K562 (cell line): ENCODE data around the gene TSC22D3. TPM values are rescaled to one million over a fixed set of nuclear protein-coding genes. Genes with fewer than 3 reads are reported as not detected.

Experiments
- ATAC-seq: fragments of 200-7000 bp; cut with Tn5 transposase; 3 replicates; pipeline ENCODE4 v1.9.1; 2020; ENCODE audit warnings: moderate library complexity
- BruUV-seq: library from RNA; stranded (reverse); fragments of 400-500 nt; replicated peaks from 2 replicates; lab custom pipeline; 2021; lab: Mats Ljungman, UMichigan
- CTCF ChIA-PET: fragments of 300-600 bp; formaldehyde crosslinking; extraction: SDS; loops from one replicate; lab custom pipeline; 2021; ENCODE audit warnings: low intra/inter-chr PET ratio; lab: Yijun Ruan, JAX
- POLR2A ChIA-PET: fragments of 300-600, 350-650 bp; sonication (Branson Sonifier 250); formaldehyde crosslinking; extraction: SDS; loops from one replicate; lab custom pipeline; 2021; ENCODE audit warnings: antibody characterized with exemption, inconsistent platforms; lab: Yijun Ruan, JAX
- DNase-seq, 4 experiments: peaks; one replicate each; pipeline versions ENCODE4 v3.0.0 to v3.0.0-alpha.2; 2011 to 2018; ENCODE audit warnings: low spot score in 3 of 4, mixed read lengths in 3 of 4; ENCODE audit errors: extremely low read depth in 1 of 4
- FAIRE-seq: peaks from 2 replicates; lab custom pipeline; 2011; peaks lifted over from hg19 to GRCh38; lab: Jason Lieb, UNC
- H2AFZ ChIP-seq: 2 replicates; pipeline ENCODE4 v1.6.0; 2011; ENCODE audit warnings: low read depth, low read length, control low read depth, inconsistent platforms
- H3K27ac ChIP-seq: fragments of 200-600 bp; 3 replicates; pipeline ENCODE4 v1.8.0; 2011; ENCODE audit warnings: low read depth, mild to moderate bottlenecking, control low read depth, inconsistent platforms, low read length, moderate library complexity, mixed read lengths; ENCODE audit errors: extremely low read depth
- H3K27me3 ChIP-seq, 2 experiments: fragments of 300-600 bp in 1 of 2; 2 replicates in 1 of 2; 3 replicates in 1 of 2; pipeline versions ENCODE4 v1.6.0 to v1.8.0; 2011; ENCODE audit warnings: inconsistent platforms in 2 of 2, low read length in 2 of 2, mild to moderate bottlenecking in 1 of 2, mixed read lengths in 1 of 2, moderate library complexity in 1 of 2; ENCODE audit not compliant: control insufficient read depth in 2 of 2, insufficient read depth in 2 of 2
- H3K36me3 ChIP-seq: fragments of 300-600 bp; 3 replicates; pipeline ENCODE4 v1.8.0; 2011; ENCODE audit warnings: mild to moderate bottlenecking, low read length, inconsistent platforms; ENCODE audit not compliant: control insufficient read depth, insufficient read depth
- H3K4me1 ChIP-seq, 2 experiments: fragments of 200-600 bp in 1 of 2; replicated peaks in 1 of 2; 2 replicates in 1 of 2; 3 replicates in 1 of 2; pipeline versions ENCODE4 v1.5.1 to v1.8.0; 2011; ENCODE audit warnings: inconsistent platforms in 2 of 2, low read length in 2 of 2, mild to moderate bottlenecking in 1 of 2, mixed read lengths in 1 of 2, moderate library complexity in 1 of 2; ENCODE audit not compliant: control insufficient read depth in 2 of 2, insufficient read depth in 2 of 2
- H3K4me2 ChIP-seq: 2 replicates; pipeline ENCODE4 v1.6.1; 2011; ENCODE audit warnings: low read length, control low read depth, inconsistent platforms, mixed read lengths; ENCODE audit not compliant: insufficient read depth
- H3K4me3 ChIP-seq: fragments of 200-600 bp; sonication (generic), shearing (Covaris generic); 2 replicates; pipeline ENCODE4 v1.5.1; 2016; ENCODE audit warnings: control low read depth, inconsistent platforms
- H3K79me2 ChIP-seq: fragments of 200-600 bp; 3 replicates; pipeline ENCODE4 v1.8.0; 2011; ENCODE audit warnings: low read length, inconsistent platforms; ENCODE audit not compliant: control insufficient read depth, insufficient read depth
- H3K9ac ChIP-seq, 2 experiments: 2 replicates each; pipeline versions ENCODE4 v1.6.0 to v1.6.1; 2011; ENCODE audit warnings: low read depth in 2 of 2, low read length in 2 of 2, control low read depth in 1 of 2, inconsistent platforms in 1 of 2, mild to moderate bottlenecking in 1 of 2, mixed read lengths in 1 of 2; ENCODE audit not compliant: insufficient read depth in 1 of 2
- H3K9me1 ChIP-seq: one replicate; pipeline ENCODE4 v1.6.0; 2011; ENCODE audit warnings: inconsistent platforms, mild to moderate bottlenecking, low read length, moderate library complexity; ENCODE audit not compliant: control insufficient read depth, insufficient read depth
- H3K9me3 ChIP-seq: replicated peaks from 2 replicates; pipeline ENCODE4 v1.5.1; 2011; ENCODE audit warnings: low read depth, low read length, inconsistent platforms; ENCODE audit not compliant: control insufficient read depth, insufficient read depth
- H4K20me1 ChIP-seq: replicated peaks from 2 replicates; pipeline ENCODE4 v1.6.1; 2011; ENCODE audit warnings: low read length, inconsistent platforms, mixed read lengths; ENCODE audit not compliant: control insufficient read depth, insufficient read depth
- CHD4 ChIP-seq: fragments of 200-600 bp; sonication (generic); IDR thresholded peaks from 3 replicates; pipeline ENCODE4 v1.6.1; 2012; ENCODE audit warnings: low read depth, mild to moderate bottlenecking, mixed read lengths, low read length, inconsistent platforms; ENCODE audit not compliant: insufficient read depth, insufficient replicate concordance, poor library complexity, severe bottlenecking
- MTA1 ChIP-seq: fragments of 450-650 bp; IDR thresholded peaks from 2 replicates; pipeline ENCODE4 v1.6.1; 2017; ENCODE audit warnings: borderline replicate concordance
- SAP30 ChIP-seq: fragments of 200-600 bp; sonication (generic); IDR thresholded peaks from 2 replicates; pipeline ENCODE4 v1.6.1; 2012; ENCODE audit warnings: borderline replicate concordance, low read depth, mild to moderate bottlenecking, moderate library complexity, low read length, control low read depth, inconsistent platforms; ENCODE audit not compliant: insufficient read depth, poor library complexity, severe bottlenecking
- SRSF1 ChIP-seq: fragments of 200-400 bp; formaldehyde crosslinking; IDR thresholded peaks from 2 replicates; pipeline ENCODE4 v1.6.1; 2017; ENCODE audit warnings: mild to moderate bottlenecking, low read depth, low read length, moderate library complexity
- ZFP91 ChIP-seq: sonication (generic); formaldehyde crosslinking; IDR thresholded peaks from 2 replicates; pipeline ENCODE4 v1.8.0; 2022; ENCODE audit warnings: mild to moderate bottlenecking, missing genetic modification reagents
- ZNF316 ChIP-seq: fragments of 450-650 bp; IDR thresholded peaks from 2 replicates; pipeline ENCODE4 v1.6.1; 2016
- ZNF384 ChIP-seq: IDR thresholded peaks from 2 replicates; pipeline ENCODE4 v1.6.1; 2012; ENCODE audit warnings: low read depth, low read length, improper control_type of control experiment
- WGBS: fragments of 100-300 bp; shearing (Covaris generic); methylation state at CpG from one replicate; pipeline ENCODE4 v1.1.6; 2016; ENCODE audit warnings: low coverage, mixed read lengths; ENCODE audit not compliant: insufficient coverage; ENCODE audit errors: missing lambda C conversion rate; 5-methylcytosine and 5-hydroxymethylcytosine counted together
- in situ Hi-C: fragments of 300-500 bp; cut with MboI; formaldehyde crosslinking; loops from 4 replicates; pipeline ENCODE4 v1.15.0; 2018; ENCODE audit warnings: inconsistent platforms, mixed read lengths
- intact Hi-C: fragments of 100-400 bp; cut with micrococcal nuclease; formaldehyde crosslinking; loops from 2 replicates; pipeline ENCODE4 v1.14.2; 2022
- polyA plus RNA-seq, 8 experiments: library from polyadenylated mRNA; depleted of rRNA in 4 of 8; stranded (reverse) in 5 of 8; unstranded in 3 of 8; fragments of >200 nt; fragmentation: Nextera tagmentation in 2 of 8; fragmentation: Illumina TruSeq in 1 of 8; extraction: Ambion mirVana in 2 of 8; extraction: Trizol in 1 of 8; gene quantifications; 2 replicates each; pipeline versions ENCODE4 v1.2.1 to v1.2.3, GENCODE V29; 2011 to 2014; ENCODE audit warnings: inconsistent platforms in 1 of 8, missing spikeins in 1 of 8
- total RNA-seq, 7 experiments: library from RNA; depleted of rRNA in 6 of 7; stranded (reverse); fragments of >200 nt in 6 of 7; fragmentation: Illumina TruSeq in 2 of 7; extraction: Trizol in 2 of 7; gene quantifications; 2 replicates each; pipeline versions ENCODE4 v1.2.1 to v1.2.3, GENCODE V29; 2011 to 2021; ENCODE audit warnings: low replicate concordance in 1 of 7

The TSC22D3 gene
- total and polyA plus RNA-seq, 9 of the 15 experiments (the other 6 are each of a cell fraction or from before 2014, with no cell fraction given): 0.48 to 3.0 (median 0.87) TPM

GRCh38 chrX:107715331-107716117 is 60.1 kb downstream of the TSC22D3 start:
- no peak for TF ChIP-seq SAP30
- TF ChIP-seq ZNF316: no peak
- TF ChIP-seq SRSF1: no peak
- no peak for TF ChIP-seq ZFP91 (CRISPR knock-in tag)
- no peak for TF ChIP-seq MTA1
- no peak for TF ChIP-seq ZNF384
- no peak for TF ChIP-seq CHD4
- in situ Hi-C loops: no loop called here
- no peaks in the 10 kb centered on the region for H3K36me3 ChIP-seq
- peaks cover 18 to 20% of the 10 kb centered on the region in 2 experiments for H3K4me1 ChIP-seq
- H3K4me3 ChIP-seq: no peak overlapping the region
- H3K9me1 ChIP-seq: no peaks in the 10 kb centered on the region
- WGBS: 63% methylated on average over 13 of the region's 15 CpGs
- H3K9me3 ChIP-seq: no peaks in the 10 kb centered on the region
- BruUV-seq: no TSS peak
- DNase-seq: no peak
- no peaks in the 10 kb centered on the region for H4K20me1 ChIP-seq
- intact Hi-C loops: no loop called here
- CTCF ChIA-PET: no interaction called here
- H3K27ac ChIP-seq: no peak overlapping the region
- H3K4me2 ChIP-seq: no peak overlapping the region
- no peak for FAIRE-seq
- POLR2A ChIA-PET: no interaction called here
- ATAC-seq: no peak
- H3K27me3 ChIP-seq: no peaks in the 10 kb centered on the region
- no peak overlapping the region for H2AFZ ChIP-seq
- H3K9ac ChIP-seq: no peak overlapping the region
- no peaks in the 10 kb centered on the region for H3K79me2 ChIP-seq
